Loucy (cell line): ENCODE results near the gene CACNA1D.

ENCODE experiments used
- H2AFZ ChIP-seq: fragments of 200-600 bp; sonication (generic); 2 replicates; pipeline ENCODE4 v1.6.0; 2016; ENCODE audit warnings: antibody characterized with exemption, mild to moderate bottlenecking, low read length, moderate library complexity
- H3F3A ChIP-seq: fragments of 200-600 bp; 2 replicates; pipeline ENCODE4 v1.6.0; 2016; ENCODE audit warnings: antibody characterized with exemption, low read depth, mild to moderate bottlenecking
- H3K27me3 ChIP-seq: fragments of 200-600 bp; sonication (generic); 2 replicates; pipeline ENCODE4 v1.6.1; 2014; ENCODE audit warnings: low read length, mild to moderate bottlenecking; ENCODE audit not compliant: insufficient read depth, poor library complexity, severe bottlenecking
- H3K36me3 ChIP-seq: fragments of 200-600 bp; sonication (generic); 2 replicates; pipeline ENCODE4 v1.6.1; 2016; ENCODE audit warnings: low read length; ENCODE audit not compliant: insufficient read depth
- H3K4me1 ChIP-seq: fragments of 200-600 bp; sonication (generic); 2 replicates; pipeline ENCODE4 v1.5.1; 2014; ENCODE audit warnings: low read length, mild to moderate bottlenecking; ENCODE audit not compliant: insufficient read depth, poor library complexity, severe bottlenecking
- H3K4me2 ChIP-seq: fragments of 200-600 bp; sonication (generic); 2 replicates; pipeline ENCODE4 v1.6.0; 2014; ENCODE audit warnings: antibody characterized with exemption, low read length, low read depth, mild to moderate bottlenecking; ENCODE audit not compliant: poor library complexity, severe bottlenecking
- H3K4me3 ChIP-seq: fragments of 200-600 bp; sonication (generic); 2 replicates; pipeline ENCODE4 v1.5.1; 2014; ENCODE audit warnings: low read length, mild to moderate bottlenecking, mixed read lengths; ENCODE audit not compliant: poor library complexity, severe bottlenecking
- H3K79me2 ChIP-seq: fragments of 200-600 bp; sonication (generic); 2 replicates; pipeline ENCODE4 v1.6.1; 2014; ENCODE audit warnings: low read length; ENCODE audit not compliant: insufficient read depth
- H3K9ac ChIP-seq: fragments of 200-600 bp; sonication (generic); 2 replicates; pipeline ENCODE4 v1.6.0; 2014; ENCODE audit warnings: mild to moderate bottlenecking, low read depth, low read length, moderate library complexity; ENCODE audit not compliant: poor library complexity, severe bottlenecking
- H3K9me2 ChIP-seq: fragments of 200-600 bp; sonication (generic); replicated peaks from 2 replicates; pipeline ENCODE4 v1.6.1; 2016; ENCODE audit warnings: low read depth, low read length, mixed read lengths
- H3K9me3 ChIP-seq: fragments of 200-600 bp; sonication (generic); 2 replicates; pipeline ENCODE4 v1.6.1; 2014; ENCODE audit warnings: mild to moderate bottlenecking, antibody characterized with exemption, low read length, low read depth; ENCODE audit not compliant: insufficient read depth
- H4K20me1 ChIP-seq: fragments of 200-600 bp; sonication (generic); 2 replicates; pipeline ENCODE4 v1.6.0; 2014; ENCODE audit warnings: antibody characterized with exemption, low read length, mild to moderate bottlenecking; ENCODE audit not compliant: insufficient read depth, poor library complexity, severe bottlenecking
- EZH2phosphoT487 ChIP-seq: fragments of 200-600 bp; IDR thresholded peaks from 2 replicates; pipeline ENCODE4 v1.6.1; 2018; ENCODE audit warnings: antibody characterized with exemption, mild to moderate bottlenecking, moderate library complexity, borderline replicate concordance
- TF ChIP-seq, protein P1 (sequence below): fragments of 200-600 bp; sonication (generic); conservative IDR thresholded peaks from 2 replicates; pipeline ENCODE4 v1.5.1; 2014; ENCODE audit warnings: mild to moderate bottlenecking, antibody characterized with exemption, low read length

The CACNA1D gene

DNA sequence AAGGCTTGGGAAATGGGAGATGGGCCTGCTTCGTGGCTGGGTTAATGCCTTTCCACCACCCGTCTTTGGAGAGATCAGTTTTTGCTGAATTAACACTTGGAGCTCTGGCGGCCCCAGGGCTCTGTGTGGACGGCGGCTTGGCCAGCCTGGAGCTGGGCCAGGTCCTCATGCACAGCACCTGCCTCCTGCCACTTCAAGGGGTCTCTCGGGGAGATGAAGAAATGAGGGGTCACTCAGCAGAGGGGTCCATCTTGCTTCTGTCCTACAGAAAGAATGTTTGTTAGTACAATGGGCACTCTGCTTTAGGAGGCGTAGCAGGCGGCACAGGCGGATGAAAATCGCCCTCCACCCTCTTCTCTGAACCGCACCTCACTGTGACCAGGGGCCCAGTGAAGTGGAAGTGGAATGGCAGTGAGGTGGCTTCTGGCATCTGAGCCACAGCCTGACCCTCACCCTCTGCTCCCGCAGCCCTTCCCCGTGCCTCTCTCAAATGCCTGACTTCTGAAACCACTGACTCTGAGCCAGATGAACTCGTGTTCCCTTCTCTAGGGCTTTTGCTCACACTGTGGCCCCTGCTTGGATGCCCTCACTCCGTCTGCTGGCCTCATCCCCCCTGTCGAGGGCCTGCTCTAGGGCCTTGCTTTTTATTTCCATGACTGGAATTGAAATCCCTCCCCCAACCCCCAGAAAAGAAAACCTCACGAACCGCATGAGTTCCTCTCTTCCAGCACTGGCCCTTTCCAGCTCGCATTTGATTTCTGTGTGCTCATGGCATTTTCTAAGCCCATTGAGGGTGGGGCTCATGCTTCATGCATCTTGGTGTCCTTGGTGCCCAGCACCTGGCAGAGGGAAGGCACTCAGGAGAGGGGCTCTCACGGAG is 309.6 kb downstream of the CACNA1D start:
- Histone ChIP-seq H2AFZ (no peak overlapping the region), H3K9ac (no peak overlapping the region), H3K36me3 (no peaks in the 10 kb centered on the region), H3K4me2 (no peak overlapping the region), H3K27me3 (no peaks in the 10 kb centered on the region), H3F3A (no peaks in the 10 kb centered on the region), H3K4me1 (no peaks in the 10 kb centered on the region), H3K9me3 (no peaks in the 10 kb centered on the region), H3K9me2 (no peaks in the 10 kb centered on the region), H3K4me3 (no peak overlapping the region), H4K20me1 (no peaks in the 10 kb centered on the region), H3K79me2 (no peaks in the 10 kb centered on the region)
- TF ChIP-seq, protein P1, sequence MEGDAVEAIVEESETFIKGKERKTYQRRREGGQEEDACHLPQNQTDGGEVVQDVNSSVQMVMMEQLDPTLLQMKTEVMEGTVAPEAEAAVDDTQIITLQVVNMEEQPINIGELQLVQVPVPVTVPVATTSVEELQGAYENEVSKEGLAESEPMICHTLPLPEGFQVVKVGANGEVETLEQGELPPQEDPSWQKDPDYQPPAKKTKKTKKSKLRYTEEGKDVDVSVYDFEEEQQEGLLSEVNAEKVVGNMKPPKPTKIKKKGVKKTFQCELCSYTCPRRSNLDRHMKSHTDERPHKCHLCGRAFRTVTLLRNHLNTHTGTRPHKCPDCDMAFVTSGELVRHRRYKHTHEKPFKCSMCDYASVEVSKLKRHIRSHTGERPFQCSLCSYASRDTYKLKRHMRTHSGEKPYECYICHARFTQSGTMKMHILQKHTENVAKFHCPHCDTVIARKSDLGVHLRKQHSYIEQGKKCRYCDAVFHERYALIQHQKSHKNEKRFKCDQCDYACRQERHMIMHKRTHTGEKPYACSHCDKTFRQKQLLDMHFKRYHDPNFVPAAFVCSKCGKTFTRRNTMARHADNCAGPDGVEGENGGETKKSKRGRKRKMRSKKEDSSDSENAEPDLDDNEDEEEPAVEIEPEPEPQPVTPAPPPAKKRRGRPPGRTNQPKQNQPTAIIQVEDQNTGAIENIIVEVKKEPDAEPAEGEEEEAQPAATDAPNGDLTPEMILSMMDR: no peak
- TF ChIP-seq EZH2phosphoT487: no peak

DNA sequence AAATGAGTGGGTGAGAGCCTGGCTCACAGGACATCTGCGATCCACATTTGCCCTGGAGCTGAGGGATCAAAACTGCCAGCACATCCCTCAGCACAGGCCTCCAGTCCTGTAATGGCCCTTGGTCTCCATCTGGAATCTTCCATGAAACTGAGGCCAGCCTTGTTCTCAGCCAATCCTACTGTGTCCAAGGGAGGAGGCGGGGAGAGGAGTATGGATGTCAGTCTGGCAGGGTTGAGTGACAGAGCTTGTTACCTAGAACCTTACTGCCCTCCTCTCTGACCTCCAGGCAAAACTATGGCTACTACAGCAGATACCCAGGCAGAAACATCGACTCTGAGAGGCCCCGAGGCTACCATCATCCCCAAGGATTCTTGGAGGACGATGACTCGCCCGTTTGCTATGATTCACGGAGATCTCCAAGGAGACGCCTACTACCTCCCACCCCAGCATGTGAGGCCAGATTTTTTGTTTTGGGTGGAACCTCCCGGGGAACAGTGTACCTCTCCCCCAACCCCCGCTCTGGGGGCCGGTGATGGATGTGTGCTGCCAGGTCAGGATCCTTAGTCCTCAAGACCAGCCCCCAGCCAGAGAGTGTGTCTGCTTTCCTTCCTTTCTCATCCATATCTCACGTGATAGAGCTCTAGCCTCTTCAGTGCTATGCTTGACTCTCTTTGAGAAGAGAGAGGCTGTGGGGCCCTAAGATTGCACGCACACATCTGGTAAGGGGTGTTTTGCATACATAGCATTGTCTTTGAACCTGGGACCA is 310.5 kb downstream of the CACNA1D start:
- Histone ChIP-seq H3K4me1 (no peaks in the 10 kb centered on the region), H3K4me2 (no peak overlapping the region), H4K20me1 (no peaks in the 10 kb centered on the region), H3K9me2 (no peaks in the 10 kb centered on the region), H3K36me3 (no peaks in the 10 kb centered on the region), H3K79me2 (no peaks in the 10 kb centered on the region), H3K27me3 (no peaks in the 10 kb centered on the region), H3K9me3 (no peaks in the 10 kb centered on the region), H2AFZ (no peak overlapping the region), H3K4me3 (no peak overlapping the region), H3F3A (no peaks in the 10 kb centered on the region), H3K9ac (no peak overlapping the region)
- TF ChIP-seq EZH2phosphoT487: no peak
- TF ChIP-seq, protein P1: no peak

DNA sequence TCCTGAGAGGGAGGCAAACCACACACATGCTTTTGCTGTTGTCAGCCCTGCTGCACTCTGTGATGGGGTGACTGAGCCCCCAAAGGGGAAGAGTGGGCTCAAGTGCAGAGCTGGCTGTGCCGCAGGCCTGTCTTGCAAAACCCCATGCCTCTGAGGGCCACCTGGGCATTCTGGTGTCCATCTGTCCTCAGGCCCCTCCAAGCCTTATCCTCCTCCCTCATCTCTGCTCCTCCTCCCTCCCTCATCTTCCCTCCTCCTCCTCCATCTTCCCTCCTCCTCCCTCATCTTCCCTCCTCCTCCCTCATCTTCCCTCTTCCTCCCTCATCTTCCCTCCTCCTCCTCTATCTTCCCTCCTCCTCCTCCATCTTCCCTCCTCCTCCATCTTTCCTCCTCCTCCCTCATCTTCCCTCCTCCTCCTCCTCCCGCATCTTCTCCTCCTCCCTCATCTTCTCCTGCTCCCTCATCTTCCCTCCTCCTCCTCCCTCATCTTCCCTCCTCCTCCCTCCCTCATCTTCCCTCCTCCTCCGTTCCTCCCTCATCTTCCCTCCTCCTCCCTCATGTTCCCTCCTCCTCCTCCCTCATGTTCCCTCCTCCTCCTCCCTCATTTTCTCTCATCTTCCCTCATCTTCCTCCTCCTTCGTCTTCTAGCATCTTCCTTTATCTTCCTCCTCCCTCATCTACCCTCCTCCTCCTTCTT is 311.2 kb downstream of the CACNA1D start:
- Histone ChIP-seq H3K9me3 (no peaks in the 10 kb centered on the region), H3K27me3 (no peaks in the 10 kb centered on the region), H3K4me3 (no peak overlapping the region), H3K79me2 (no peaks in the 10 kb centered on the region), H3K4me2 (no peak overlapping the region), H2AFZ (no peak overlapping the region), H3K9me2 (no peaks in the 10 kb centered on the region), H3K9ac (no peak overlapping the region), H4K20me1 (no peaks in the 10 kb centered on the region), H3K36me3 (no peaks in the 10 kb centered on the region), H3F3A (no peaks in the 10 kb centered on the region), H3K4me1 (no peaks in the 10 kb centered on the region)
- TF ChIP-seq, protein P1: no peak
- no peak for TF ChIP-seq EZH2phosphoT487
